Stimulated activated CD8-positive, alpha-beta memory T cell treated with anti-CD3 and anti-CD28 coated beads, Interleukin-7, amount 100 ng/mL, for 48 hours (primary cell): Measurements from ENCODE around the gene CATSPER1.
"Not testable (repeated sequence)": the region's sequence is repeated elsewhere in the genome, so short reads cannot be mapped to it uniquely, and the experiment has no call there.

Source experiments
- DNase-seq, 2 donors: peaks; one replicate each; pipeline ENCODE4 v3.0.0-alpha.2; 2020; ENCODE audit warnings: low read depth in 1 of 2; ENCODE audit errors: extremely low read depth in 1 of 2

CATSPER1 gene

DNA sequence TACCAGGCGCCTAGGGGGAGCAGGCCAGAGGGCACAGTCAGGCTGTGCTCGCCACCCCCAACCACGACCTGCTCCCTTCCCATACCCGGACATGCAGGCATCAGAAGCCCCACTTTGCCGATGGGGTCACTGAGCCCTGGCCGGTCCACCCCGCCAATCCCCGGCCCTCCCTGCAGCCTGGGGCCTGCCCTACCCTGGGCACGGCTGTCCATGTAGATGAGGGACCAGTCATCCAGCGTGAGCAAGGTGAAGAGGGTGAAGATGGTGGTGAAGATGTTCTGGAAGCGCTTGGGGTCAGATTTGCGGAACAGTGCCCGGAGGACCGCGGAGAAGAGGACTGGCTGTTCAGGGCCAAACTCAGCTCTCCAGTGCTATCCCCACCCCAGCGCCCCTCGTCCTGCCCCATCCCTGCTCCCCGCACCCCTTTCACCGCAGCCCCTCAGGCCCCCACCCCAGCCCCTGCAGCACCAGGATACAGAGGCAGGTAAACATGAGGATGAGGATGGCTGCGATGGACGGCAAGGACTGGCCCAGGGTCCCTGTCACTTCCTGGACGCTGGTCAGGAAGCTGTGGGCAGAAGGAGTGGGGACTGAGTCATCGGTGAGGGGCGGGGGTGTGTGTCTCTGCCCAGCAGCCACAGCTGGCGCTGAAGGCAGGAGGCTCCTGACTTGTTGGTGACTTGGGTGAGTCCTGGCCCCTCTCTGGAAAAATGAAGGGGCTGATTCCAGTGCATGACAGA is 5.5 kb downstream of the CATSPER1 start:
- peak in 1 of 2 donors; percentile 32 for DNase-seq

DNA sequence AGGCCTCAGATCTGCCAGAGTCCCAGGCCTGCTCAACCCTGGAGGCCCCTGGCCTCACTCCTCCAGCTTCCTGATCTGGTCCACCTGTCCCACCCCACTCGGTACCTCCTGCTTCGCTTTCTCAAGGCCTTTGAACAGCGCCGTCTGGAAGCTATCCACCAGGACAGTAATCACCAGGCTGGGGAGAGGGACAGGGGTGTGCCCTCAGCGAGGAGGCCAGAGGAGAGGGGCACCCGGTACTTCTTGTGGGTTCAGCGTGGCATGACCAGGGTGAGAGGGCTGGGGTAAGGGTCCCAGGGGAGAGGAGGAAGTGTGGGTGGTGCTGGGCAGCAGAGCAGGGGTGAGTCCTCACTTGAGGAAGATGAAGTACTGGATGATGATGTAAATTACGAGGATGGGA is 6.1 kb downstream of the CATSPER1 start:
- no peak for DNase-seq

- DNase-seq: no peak
Observed at GRCh38 chr11:66017321-66017720, 9.0 kb downstream of the CATSPER1 start.

- no peak for DNase-seq
Observed at GRCh38 chr11:66016793-66017177, 9.5 kb downstream of the CATSPER1 start.

DNA sequence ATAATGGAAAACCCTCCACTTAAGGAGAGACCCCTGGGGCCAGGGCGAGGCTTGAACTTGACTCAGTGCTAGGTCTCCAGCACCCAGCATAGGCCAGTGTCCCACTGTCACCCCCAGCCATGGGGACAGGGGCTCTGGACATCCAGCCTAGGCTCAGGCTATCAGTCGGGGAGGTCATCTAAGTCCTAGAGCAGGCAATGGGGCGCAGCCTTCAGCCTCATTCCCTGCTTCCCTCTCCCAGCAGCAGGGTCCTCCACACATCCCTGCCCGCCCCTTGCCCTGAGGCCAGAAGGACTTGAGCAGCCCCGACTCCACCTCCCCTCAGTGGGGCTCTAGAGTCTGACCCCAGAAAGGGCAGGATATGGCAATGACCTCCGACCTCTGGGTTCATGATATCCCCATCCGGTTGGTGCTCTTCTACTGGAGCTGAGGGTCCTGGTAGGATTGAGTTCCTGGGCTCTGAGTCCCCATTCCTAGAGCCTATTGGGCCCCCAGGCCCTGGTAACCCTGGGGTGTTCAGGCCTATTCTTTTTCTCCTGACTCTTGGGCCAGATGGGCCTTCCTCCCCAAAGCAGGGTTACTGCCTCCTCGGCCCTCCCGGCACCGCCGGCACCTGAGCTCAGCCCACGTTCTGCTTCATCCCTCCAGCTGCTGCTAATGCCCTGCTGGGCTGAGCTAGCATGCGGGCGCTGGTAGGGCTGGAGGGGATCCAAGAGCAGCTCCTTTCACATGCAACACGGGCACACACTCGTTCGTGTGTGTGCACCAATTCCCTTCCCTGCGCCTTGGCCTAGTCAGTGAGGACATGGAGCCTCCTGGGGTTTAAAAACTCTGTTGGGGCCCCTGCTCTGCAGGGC is 10.1 kb downstream of the CATSPER1 start:
- no peak for DNase-seq

- no peak for DNase-seq
Observed at GRCh38 chr11:66015454-66015881, 10.8 kb downstream of the CATSPER1 start.

GRCh38 chr11:66014804-66015453 is 11.3 kb downstream of the CATSPER1 start:
- DNase-seq: no peak

DNA sequence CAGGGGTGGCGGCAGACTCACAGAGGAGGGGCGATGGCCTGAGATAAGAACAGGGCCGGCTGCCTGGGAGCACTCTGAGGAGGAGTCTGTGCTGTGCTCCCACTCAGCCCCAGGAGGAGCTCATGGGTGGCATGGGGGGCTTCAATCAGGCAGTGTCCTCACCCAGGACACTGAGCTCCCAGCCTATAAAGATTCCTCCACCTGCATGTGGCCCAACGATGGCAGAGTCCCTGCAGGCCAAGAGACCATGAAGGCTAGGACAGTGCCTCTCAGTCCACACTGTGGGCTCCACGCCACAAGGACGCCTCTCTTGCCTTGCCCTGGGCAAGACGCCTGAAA is 12.5 kb downstream of the CATSPER1 start:
- DNase-seq: no peak

- DNase-seq: no peak
Observed at GRCh38 chr11:66012946-66013761, 13.1 kb downstream of the CATSPER1 start.

DNA sequence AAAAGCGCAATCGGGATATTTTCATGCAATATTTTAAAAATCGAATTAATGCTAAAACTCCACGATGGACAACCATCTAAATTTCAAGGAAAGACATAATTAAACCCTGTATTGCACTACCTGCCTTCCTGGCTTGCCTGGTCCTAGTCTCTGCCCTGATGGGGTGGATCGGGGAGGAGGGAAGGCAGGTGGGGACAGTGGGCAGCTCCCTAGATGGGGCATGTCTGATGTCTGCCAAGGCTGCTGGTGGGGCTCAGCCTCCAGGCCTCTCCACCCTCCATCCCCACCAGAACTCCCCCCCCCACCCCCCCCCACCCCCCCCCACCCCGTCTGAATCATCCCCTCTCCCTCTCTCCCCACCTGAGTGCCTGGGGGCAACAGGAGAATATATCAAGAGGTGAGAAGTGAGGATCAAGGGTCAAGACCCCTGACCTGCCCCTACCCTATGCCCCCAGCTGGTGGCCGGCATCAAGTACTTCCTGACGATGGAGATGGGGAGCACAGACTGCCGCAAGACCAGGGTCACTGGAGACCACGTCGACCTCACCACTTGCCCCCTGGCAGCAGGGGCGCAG is 13.8 kb downstream of the CATSPER1 start:
- DNase-seq: no peak

DNA sequence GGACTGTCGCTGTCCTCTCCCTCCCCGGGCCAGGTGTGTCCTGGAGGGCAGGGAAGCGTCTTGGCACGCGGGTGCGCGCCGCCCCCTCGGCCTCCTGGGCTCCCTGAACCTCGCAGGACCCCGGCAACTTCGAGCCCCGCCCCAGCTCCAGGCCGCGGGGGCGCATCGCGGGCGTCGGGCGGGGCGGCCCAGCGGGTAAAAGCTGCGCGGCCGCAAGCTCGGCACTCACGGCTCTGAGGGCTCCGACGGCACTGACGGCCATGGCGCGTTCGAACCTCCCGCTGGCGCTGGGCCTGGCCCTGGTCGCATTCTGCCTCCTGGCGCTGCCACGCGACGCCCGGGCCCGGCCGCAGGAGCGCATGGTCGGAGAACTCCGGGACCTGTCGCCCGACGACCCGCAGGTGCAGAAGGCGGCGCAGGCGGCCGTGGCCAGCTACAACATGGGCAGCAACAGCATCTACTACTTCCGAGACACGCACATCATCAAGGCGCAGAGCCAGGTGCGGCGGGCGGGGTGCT is 14.4 kb downstream of the CATSPER1 start, which contains the start of gene CST6:
TSS of gene CST6 (plus strand) at position 224 of the 519 bp plus-strand sequence. CDS start at position 261, 37 bp downstream.
- no peak for DNase-seq

DNA sequence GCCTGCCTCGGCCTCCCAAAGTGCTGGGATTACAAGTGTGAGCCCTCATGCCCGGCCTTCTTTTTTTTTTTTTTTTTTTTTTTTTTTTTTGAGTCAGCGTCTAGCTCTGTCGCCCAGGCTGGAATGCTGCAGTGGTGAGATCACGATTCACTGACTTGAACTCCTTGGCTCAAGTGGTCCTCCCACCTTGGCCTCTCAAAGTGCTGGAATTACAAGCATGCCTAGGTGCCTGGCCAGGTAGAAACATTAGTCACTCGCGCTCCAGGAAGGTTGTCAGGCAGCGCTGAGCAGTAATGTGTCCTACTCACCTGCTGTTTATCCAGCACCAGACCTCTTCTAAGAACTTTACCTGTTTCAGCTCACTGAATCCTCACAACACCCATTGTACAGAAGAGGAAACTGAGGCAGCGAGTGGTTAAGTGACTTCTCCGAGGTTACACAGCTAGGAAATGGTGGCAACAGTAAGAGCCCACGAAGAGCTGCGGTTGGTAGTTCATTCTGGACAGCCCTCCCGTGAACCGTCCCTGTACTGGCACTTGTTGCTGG is 15.0 kb downstream of the CATSPER1 start:
- DNase-seq: no peak

DNA sequence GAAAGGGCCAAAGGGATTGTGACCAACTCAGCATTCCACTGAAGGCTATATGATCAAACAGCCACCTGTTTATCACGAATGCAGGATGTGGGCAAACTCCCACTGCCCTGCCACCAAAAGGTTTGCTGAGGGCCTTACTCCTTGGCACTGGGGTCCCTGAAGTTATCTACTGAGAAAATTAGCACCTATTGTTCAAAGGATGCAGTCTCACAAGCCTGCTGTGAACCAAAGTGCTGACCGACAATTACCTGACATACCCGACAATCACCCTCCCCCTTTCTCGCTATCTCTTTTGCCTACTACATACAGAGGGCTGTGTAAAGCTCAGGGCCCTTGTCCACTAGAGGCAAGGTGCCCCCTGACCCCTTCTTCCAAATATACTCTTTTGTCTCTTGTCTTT is 16.2 kb downstream of the CATSPER1 start:
- DNase-seq: not testable (repeated sequence)

GRCh38 chr11:66008468-66009101 is 17.7 kb downstream of the CATSPER1 start:
- no peak for DNase-seq

DNA sequence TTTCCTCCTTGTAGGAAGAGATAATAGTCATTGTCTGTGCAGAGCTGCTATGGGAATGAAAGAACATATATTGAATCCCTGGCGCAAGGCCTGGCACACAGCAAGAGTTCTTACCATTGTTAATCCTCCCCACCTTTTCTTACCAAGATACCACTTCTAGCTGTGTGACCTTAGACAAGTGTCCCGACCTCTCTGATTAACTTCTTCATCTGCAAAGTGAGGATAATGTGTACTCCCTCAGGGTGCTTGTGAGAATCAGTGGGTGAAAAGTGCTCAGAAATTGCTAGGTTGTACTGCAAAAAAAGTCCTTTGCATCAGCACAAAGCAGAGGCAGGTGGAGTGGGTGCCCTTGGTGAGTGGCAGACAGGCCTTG is 18.2 kb downstream of the CATSPER1 start:
- no peak for DNase-seq

DNA sequence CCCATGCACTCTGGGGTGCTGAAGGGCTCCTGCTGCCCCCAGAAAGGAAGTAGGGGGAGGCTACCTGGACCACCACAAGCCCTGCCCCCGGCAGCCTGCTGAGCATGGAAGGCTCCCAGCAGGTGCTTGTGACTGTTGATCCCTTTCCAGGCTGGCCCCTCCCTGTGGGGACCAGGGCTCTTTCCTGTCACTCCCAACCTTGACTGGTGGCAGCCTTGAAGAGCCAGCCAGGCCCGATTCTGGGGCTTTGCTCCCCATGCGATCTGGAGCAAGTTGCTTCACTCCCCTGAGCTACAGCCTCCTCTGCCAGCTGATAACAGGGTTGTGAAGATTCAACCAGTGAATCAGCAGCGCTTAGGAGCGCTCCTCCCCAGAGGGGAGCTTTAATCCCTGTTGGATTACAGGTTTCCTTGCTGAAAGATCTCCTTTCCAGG is 19.1 kb downstream of the CATSPER1 start:
- no peak for DNase-seq

GRCh38 chr11:66006891-66007176 is 19.4 kb downstream of the CATSPER1 start:
- DNase-seq: no peak

DNA sequence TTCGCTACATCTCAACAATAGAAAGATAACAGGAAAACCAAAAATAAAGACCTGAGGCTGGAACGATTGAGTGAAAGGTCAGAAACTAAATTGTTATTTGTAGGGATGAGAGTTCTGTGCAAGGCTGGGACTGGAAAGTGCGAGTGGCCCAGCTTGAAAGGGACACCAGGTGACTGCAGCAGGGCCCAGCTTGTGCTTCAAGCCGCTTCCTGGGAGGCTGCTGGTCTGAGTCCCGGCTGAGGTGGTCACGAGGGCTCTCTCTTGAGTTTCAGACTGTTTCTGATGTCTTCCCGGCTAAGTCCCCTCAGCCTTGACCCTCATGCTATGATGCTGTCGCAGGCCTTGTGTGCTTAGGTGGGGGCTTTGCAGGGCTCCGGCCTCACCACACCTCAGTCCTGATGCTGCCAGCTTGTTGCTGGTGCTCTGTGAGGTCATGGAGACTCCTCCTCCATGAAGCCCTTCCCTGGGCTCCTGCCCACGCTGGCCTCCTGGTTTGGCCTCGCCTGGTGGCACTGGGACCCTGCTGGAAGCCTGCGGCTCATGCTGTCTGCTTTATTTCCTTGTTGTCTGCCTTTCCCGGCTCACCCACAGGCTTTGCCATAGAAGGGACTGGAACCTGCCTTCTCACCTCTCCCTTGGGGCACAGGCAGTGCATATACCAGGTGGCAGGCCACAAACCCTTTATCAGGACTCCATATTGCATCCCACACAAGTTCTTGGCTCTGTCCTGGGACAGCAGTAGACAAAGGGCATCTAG is 20.0 kb downstream of the CATSPER1 start:
- no peak for DNase-seq

DNA sequence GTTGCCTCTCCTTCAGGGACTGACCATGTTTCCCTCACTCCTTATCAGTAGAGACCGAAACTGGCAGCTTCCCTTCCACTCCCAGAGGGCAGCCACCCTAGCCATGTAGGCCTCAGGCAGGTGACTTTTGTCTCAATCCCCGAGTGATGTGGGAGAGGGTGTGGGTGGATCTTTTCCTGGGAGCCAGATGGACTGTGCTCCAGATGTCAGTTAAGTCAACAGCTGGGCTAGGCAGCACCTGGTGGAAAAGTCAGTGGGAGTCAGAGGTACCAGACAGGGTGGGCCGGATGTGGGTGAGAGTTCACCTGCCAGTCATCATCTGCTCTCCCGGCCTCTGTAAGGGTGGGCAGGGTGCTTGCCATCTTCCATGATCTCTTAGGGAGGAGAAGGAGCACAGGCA is 22.1 kb downstream of the CATSPER1 start:
- no peak for DNase-seq
